ENCODE measurements around the gene KDM4B. TPM values are rescaled to one million over a fixed set of nuclear protein-coding genes. Genes with fewer than 3 reads are reported as not detected.
"Not testable (repeated sequence)": the region's sequence is repeated elsewhere in the genome, so short reads cannot be mapped to it uniquely, and the experiment has no call there.

Gene KDM4B
- total RNA-seq, 2 donors from 2014 or later = 49.1 to 54.0 TPM

GRCh38 chr19:4972509-4973230 is 3.8 kb downstream of the KDM4B start:
- Histone ChIP-seq H3K27ac (no peak overlapping the region), H3K4me1 (ENCODE audit: control insufficient read depth in 1 of 2, low read depth in 2 of 2) (peaks cover 34 to 60% of the 10 kb centered on the region in 2 donors)
- no peak for TF ChIP-seq CTCF (IDR thresholded peaks at IDR 0.05)

GRCh38 chr19:4974880-4975469 is 6.1 kb downstream of the KDM4B start:
- no peak overlapping the region for H3K4me3 ChIP-seq
- H3K27ac ChIP-seq = no peak overlapping the region
- TF ChIP-seq CTCF (IDR thresholded peaks at IDR 0.05) = no peak
- H3K27me3 ChIP-seq (replicated peaks; ENCODE audit: insufficient read depth) = no peaks in the 10 kb centered on the region
- H3K36me3 ChIP-seq = no peaks in the 10 kb centered on the region
- no peak for ATAC-seq (ENCODE audit: insufficient number of reproducible peaks, low FRiP score, low read depth)
- H3K9me3 ChIP-seq = no peaks in the 10 kb centered on the region
- H3K4me1 ChIP-seq (ENCODE audit: control insufficient read depth in 1 of 2, low read depth in 2 of 2) = peaks cover 37 to 58% of the 10 kb centered on the region in 2 donors
- no peak for DNase-seq (ENCODE audit: low spot score)

More at GRCh38 chr19:4972509-4973230, 3.8 kb downstream of the KDM4B start:
- no peak overlapping the region for H3K4me3 ChIP-seq
- DNase-seq (ENCODE audit: low spot score) (no peak), ATAC-seq (ENCODE audit: insufficient number of reproducible peaks, low FRiP score, low read depth) (no peak)
- H3K36me3 ChIP-seq = no peaks in the 10 kb centered on the region
- H3K27me3 ChIP-seq (replicated peaks; ENCODE audit: insufficient read depth) = no peaks in the 10 kb centered on the region
- no peaks in the 10 kb centered on the region for H3K9me3 ChIP-seq

- H3K36me3 ChIP-seq; DNase-seq (ENCODE audit: low spot score); H3K9me3 ChIP-seq; H3K27me3 ChIP-seq (replicated peaks; ENCODE audit: insufficient read depth); ATAC-seq (ENCODE audit: insufficient number of reproducible peaks, low FRiP score, low read depth); H3K4me3 ChIP-seq: not testable (repeated sequence)
- peaks cover 33 to 52% of the 10 kb centered on the region in 2 donors for H3K4me1 ChIP-seq (ENCODE audit: control insufficient read depth in 1 of 2, low read depth in 2 of 2)
- H3K27ac ChIP-seq = peak overlapping the region; percentile 40 to 74
Measured at GRCh38 chr19:4975601-4976000, 6.7 kb downstream of the KDM4B start.

- Histone ChIP-seq H3K27me3 (replicated peaks; ENCODE audit: insufficient read depth) (no peaks in the 10 kb centered on the region), H3K36me3 (no peaks in the 10 kb centered on the region), H3K9me3 (no peaks in the 10 kb centered on the region), H3K4me3 (peak overlapping the region; percentile 36), H3K27ac (peak overlapping the region; percentile 40 to 74), H3K4me1 (ENCODE audit: control insufficient read depth in 1 of 2, low read depth in 2 of 2) (peaks cover 27 to 41% of the 10 kb centered on the region in 2 donors)
- TF ChIP-seq CTCF (IDR thresholded peaks at IDR 0.05) = peak; percentile 38
- DNase-seq (ENCODE audit: low spot score) (peak; percentile 59), ATAC-seq (ENCODE audit: insufficient number of reproducible peaks, low FRiP score, low read depth) (peak; percentile 59)
Measured at GRCh38 chr19:4976401-4977298, 7.7 kb downstream of the KDM4B start.

- no peak for TF ChIP-seq CTCF (IDR thresholded peaks at IDR 0.05)
- Histone ChIP-seq H3K36me3 (no peaks in the 10 kb centered on the region), H3K4me1 (ENCODE audit: control insufficient read depth in 1 of 2, low read depth in 2 of 2) (peaks cover 26 to 33% of the 10 kb centered on the region in 2 donors), H3K9me3 (no peaks in the 10 kb centered on the region), H3K27ac (peak overlapping the region; percentile 40 to 74), H3K4me3 (peak overlapping the region; percentile 36), H3K27me3 (replicated peaks; ENCODE audit: insufficient read depth) (no peaks in the 10 kb centered on the region)
- ATAC-seq (ENCODE audit: insufficient number of reproducible peaks, low FRiP score, low read depth) (no peak), DNase-seq (ENCODE audit: low spot score) (no peak)
Measured at GRCh38 chr19:4977299-4978174, 8.6 kb downstream of the KDM4B start.

Measured in thoracic aorta (tissue), 2 donors.